ENCODE data around the gene PALD1. TPM values are rescaled to one million over a fixed set of nuclear protein-coding genes. Genes with fewer than 3 reads are reported as not detected.

Gene PALD1
- total and polyA plus RNA-seq, 9 donors: 14.0 to 21.3 (median 18.3) TPM

- H3K27me3 ChIP-seq (ENCODE audit: control insufficient read depth, insufficient read depth, low read length): no peaks in the 10 kb centered on the region
- H3K9me3 ChIP-seq (replicated peaks; ENCODE audit: control insufficient read depth, low read depth, low read length): no peaks in the 10 kb centered on the region
- H3K4me1 ChIP-seq (ENCODE audit: control insufficient read depth, insufficient read depth, low read length): peaks cover 27% of the 10 kb centered on the region
- 80% methylated on average over 8 of the region's 14 CpGs for WGBS (ENCODE audit: insufficient coverage)
- H3K36me3 ChIP-seq (ENCODE audit: control insufficient read depth, insufficient read depth, low read length): peaks cover 26% of the 10 kb centered on the region
- no peak overlapping the region for H3K4me3 ChIP-seq (ENCODE audit: low read length)
- DNase-seq: no peak
- H3K27ac ChIP-seq (ENCODE audit: low read length): no peak overlapping the region
Measured at GRCh38 chr10:70541736-70542564, 63.4 kb downstream of the PALD1 start.

GRCh38 chr10:70542565-70542938, 64.0 kb downstream of the PALD1 start:
- Histone ChIP-seq H3K4me1 (ENCODE audit: control insufficient read depth, insufficient read depth, low read length) (peaks cover 24% of the 10 kb centered on the region), H3K27ac (ENCODE audit: low read length) (no peak overlapping the region), H3K36me3 (ENCODE audit: control insufficient read depth, insufficient read depth, low read length) (peaks cover 23% of the 10 kb centered on the region), H3K9me3 (replicated peaks; ENCODE audit: control insufficient read depth, low read depth, low read length) (no peaks in the 10 kb centered on the region), H3K27me3 (ENCODE audit: control insufficient read depth, insufficient read depth, low read length) (no peaks in the 10 kb centered on the region), H3K4me3 (ENCODE audit: low read length) (no peak overlapping the region)
- DNase-seq: no peak
- WGBS (ENCODE audit: insufficient coverage): 100% methylated on average over 1 of the region's 3 CpGs

GRCh38 chr10:70543911-70544310, 65.3 kb downstream of the PALD1 start:
- no peaks in the 10 kb centered on the region for H3K27me3 ChIP-seq (ENCODE audit: control insufficient read depth, insufficient read depth, low read length)
- H3K4me3 ChIP-seq (ENCODE audit: low read length): no peak overlapping the region
- WGBS (ENCODE audit: insufficient coverage): 92% methylated on average over 1 of the region's 1 CpG
- DNase-seq: no peak
- H3K27ac ChIP-seq (ENCODE audit: low read length): no peak overlapping the region
- peaks cover 15% of the 10 kb centered on the region for H3K4me1 ChIP-seq (ENCODE audit: control insufficient read depth, insufficient read depth, low read length)
- H3K9me3 ChIP-seq (replicated peaks; ENCODE audit: control insufficient read depth, low read depth, low read length): no peaks in the 10 kb centered on the region
- H3K36me3 ChIP-seq (ENCODE audit: control insufficient read depth, insufficient read depth, low read length): peaks cover 21% of the 10 kb centered on the region

- Histone ChIP-seq H3K27ac (ENCODE audit: low read length) (no peak overlapping the region), H3K4me1 (ENCODE audit: control insufficient read depth, insufficient read depth, low read length) (peaks cover 15% of the 10 kb centered on the region), H3K9me3 (replicated peaks; ENCODE audit: control insufficient read depth, low read depth, low read length) (no peaks in the 10 kb centered on the region), H3K27me3 (ENCODE audit: control insufficient read depth, insufficient read depth, low read length) (no peaks in the 10 kb centered on the region), H3K4me3 (ENCODE audit: low read length) (no peak overlapping the region), H3K36me3 (ENCODE audit: control insufficient read depth, insufficient read depth, low read length) (peaks cover 13% of the 10 kb centered on the region)
- 64% methylated on average over 9 of the region's 12 CpGs for WGBS (ENCODE audit: insufficient coverage)
- peak; percentile 64 for DNase-seq
Measured at GRCh38 chr10:70544431-70545340, 66.1 kb downstream of the PALD1 start.

GRCh38 chr10:70546584-70546983, 68.0 kb downstream of the PALD1 start:
- WGBS (ENCODE audit: insufficient coverage): no CpG with 5 or more reads among the region's 3 CpGs
- Histone ChIP-seq H3K4me3 (ENCODE audit: low read length) (no peak overlapping the region), H3K36me3 (ENCODE audit: control insufficient read depth, insufficient read depth, low read length) (peaks cover 4% of the 10 kb centered on the region), H3K27me3 (ENCODE audit: control insufficient read depth, insufficient read depth, low read length) (no peaks in the 10 kb centered on the region), H3K9me3 (replicated peaks; ENCODE audit: control insufficient read depth, low read depth, low read length) (no peaks in the 10 kb centered on the region), H3K27ac (ENCODE audit: low read length) (no peak overlapping the region), H3K4me1 (ENCODE audit: control insufficient read depth, insufficient read depth, low read length) (peaks cover 28% of the 10 kb centered on the region)
- no peak for DNase-seq

GRCh38 chr10:70549351-70549961, 70.9 kb downstream of the PALD1 start:
- WGBS (ENCODE audit: insufficient coverage): 86% methylated on average over 10 of the region's 12 CpGs

GRCh38 chr10:70549962-70550458, 71.4 kb downstream of the PALD1 start:
- H3K27ac ChIP-seq (ENCODE audit: low read length): no peak overlapping the region
- H3K4me3 ChIP-seq (ENCODE audit: low read length): no peak overlapping the region
- H3K9me3 ChIP-seq (replicated peaks; ENCODE audit: control insufficient read depth, low read depth, low read length): no peaks in the 10 kb centered on the region
- H3K4me1 ChIP-seq (ENCODE audit: control insufficient read depth, insufficient read depth, low read length): peaks cover 37% of the 10 kb centered on the region
- DNase-seq: peak; percentile 79
- H3K36me3 ChIP-seq (ENCODE audit: control insufficient read depth, insufficient read depth, low read length): peaks cover 7% of the 10 kb centered on the region
- WGBS (ENCODE audit: insufficient coverage): no CpG with 5 or more reads among the region's 3 CpGs
- H3K27me3 ChIP-seq (ENCODE audit: control insufficient read depth, insufficient read depth, low read length): no peaks in the 10 kb centered on the region

More at GRCh38 chr10:70549351-70549961, 70.9 kb downstream of the PALD1 start:
- Histone ChIP-seq H3K4me3 (ENCODE audit: low read length) (no peak overlapping the region), H3K27me3 (ENCODE audit: control insufficient read depth, insufficient read depth, low read length) (no peaks in the 10 kb centered on the region), H3K9me3 (replicated peaks; ENCODE audit: control insufficient read depth, low read depth, low read length) (no peaks in the 10 kb centered on the region), H3K4me1 (ENCODE audit: control insufficient read depth, insufficient read depth, low read length) (peaks cover 42% of the 10 kb centered on the region), H3K27ac (ENCODE audit: low read length) (no peak overlapping the region), H3K36me3 (ENCODE audit: control insufficient read depth, insufficient read depth, low read length) (peaks cover 7% of the 10 kb centered on the region)
- no peak for DNase-seq

- Histone ChIP-seq H3K4me1 (ENCODE audit: control insufficient read depth, insufficient read depth, low read length) (peaks cover 37% of the 10 kb centered on the region), H3K9me3 (replicated peaks; ENCODE audit: control insufficient read depth, low read depth, low read length) (no peaks in the 10 kb centered on the region), H3K27me3 (ENCODE audit: control insufficient read depth, insufficient read depth, low read length) (no peaks in the 10 kb centered on the region), H3K36me3 (ENCODE audit: control insufficient read depth, insufficient read depth, low read length) (peaks cover 8% of the 10 kb centered on the region), H3K27ac (ENCODE audit: low read length) (no peak overlapping the region), H3K4me3 (ENCODE audit: low read length) (no peak overlapping the region)
- WGBS (ENCODE audit: insufficient coverage): 50% methylated on average over 1 of the region's 6 CpGs
- no peak for DNase-seq
Measured at GRCh38 chr10:70550459-70550858, 71.9 kb downstream of the PALD1 start.

GRCh38 chr10:70551466-70551865, 72.9 kb downstream of the PALD1 start:
- H3K27me3 ChIP-seq (ENCODE audit: control insufficient read depth, insufficient read depth, low read length): no peaks in the 10 kb centered on the region
- H3K9me3 ChIP-seq (replicated peaks; ENCODE audit: control insufficient read depth, low read depth, low read length): no peaks in the 10 kb centered on the region
- peak overlapping the region; percentile 86 for H3K27ac ChIP-seq (ENCODE audit: low read length)
- H3K36me3 ChIP-seq (ENCODE audit: control insufficient read depth, insufficient read depth, low read length): peaks cover 9% of the 10 kb centered on the region
- peak; percentile 77 for DNase-seq
- WGBS (ENCODE audit: insufficient coverage): 38% methylated on average over 1 of the region's 2 CpGs
- peaks cover 37% of the 10 kb centered on the region for H3K4me1 ChIP-seq (ENCODE audit: control insufficient read depth, insufficient read depth, low read length)
- no peak overlapping the region for H3K4me3 ChIP-seq (ENCODE audit: low read length)

Measured in muscle of leg (tissue), 11 donors.